ENCODE measurements around the gene VTI1A. TPM values are rescaled to one million over a fixed set of nuclear protein-coding genes. Genes with fewer than 3 reads are reported as not detected.

VTI1A gene
- total and polyA plus RNA-seq, 9 of the 15 experiments (the other 6 are each of a cell fraction or from before 2014, with no cell fraction given): 9.3 to 21.4 (median 16.0) TPM

GRCh38 chr10:112438356-112438755 lies 8.7 kb upstream of the VTI1A start:
- BruUV-seq (replicated peaks): no TSS peak
- ATAC-seq (no peak), DNase-seq (ENCODE audit: extremely low read depth in 1 of 4, low spot score in 3 of 4) (no peak), FAIRE-seq (no peak)
- Histone ChIP-seq H3K36me3 (ENCODE audit: control insufficient read depth, insufficient read depth, low read length) (peaks cover 68% of the 10 kb centered on the region), H3K9ac (ENCODE audit: insufficient read depth in 1 of 2, low read depth in 2 of 2, low read length in 2 of 2) (no peak overlapping the region), H3K27me3 (ENCODE audit: control insufficient read depth in 2 of 2, insufficient read depth in 2 of 2, low read length in 2 of 2) (no peaks in the 10 kb centered on the region), H4K20me1 (replicated peaks; ENCODE audit: control insufficient read depth, insufficient read depth, low read length) (no peaks in the 10 kb centered on the region), H3K79me2 (ENCODE audit: control insufficient read depth, insufficient read depth, low read length) (no peaks in the 10 kb centered on the region), H3K4me2 (ENCODE audit: insufficient read depth, low read length) (no peak overlapping the region), H3K4me1 (replicated peaks in 1 of 2; ENCODE audit: control insufficient read depth in 2 of 2, insufficient read depth in 2 of 2, low read length in 2 of 2) (no peaks in the 10 kb centered on the region), H3K27ac (ENCODE audit: extremely low read depth, low read depth, low read length) (no peak overlapping the region), H2AFZ (ENCODE audit: low read depth, low read length) (no peak overlapping the region), H3K9me1 (ENCODE audit: control insufficient read depth, insufficient read depth, low read length) (no peaks in the 10 kb centered on the region), H3K9me3 (replicated peaks; ENCODE audit: control insufficient read depth, insufficient read depth, low read depth, low read length) (no peaks in the 10 kb centered on the region), H3K4me3 (no peak overlapping the region)
- WGBS (ENCODE audit: insufficient coverage, low coverage, missing lambda C conversion rate): 96% methylated on average over 4 of the region's 4 CpGs
- no peak for TF ChIP-seq FOXJ2 (tag; IDR thresholded peaks at IDR 0.05)
- no peak for TF ChIP-seq ZNF511 (CRISPR knock-in tag; IDR thresholded peaks at IDR 0.05)
- no peak for TF ChIP-seq KLF16 (IDR thresholded peaks at IDR 0.05)
- no peak for TF ChIP-seq HBP1 (CRISPR knock-in tag; IDR thresholded peaks at IDR 0.05)
- TF ChIP-seq SMAD1 (IDR thresholded peaks at IDR 0.05; ENCODE audit: low read depth, low read length, partially characterized antibody): no peak
- no peak for TF ChIP-seq PRMT5 (CRISPR knock-in tag; IDR thresholded peaks at IDR 0.05)
- no peak for TF ChIP-seq PTRF (tag; IDR thresholded peaks at IDR 0.05)
- no peak for TF ChIP-seq MTF1 (CRISPR knock-in tag; IDR thresholded peaks at IDR 0.05; ENCODE audit: borderline replicate concordance)
- no peak for TF ChIP-seq MEIS2 (IDR thresholded peaks at IDR 0.05; ENCODE audit: partially characterized antibody)
- TF ChIP-seq ZBTB26 (CRISPR knock-in tag; IDR thresholded peaks at IDR 0.05): no peak
- no peak for TF ChIP-seq HMG20A (CRISPR knock-in tag; conservative IDR thresholded peaks at IDR 0.05)
- TF ChIP-seq HNRNPLL (IDR thresholded peaks at IDR 0.05; ENCODE audit: low read depth, low read length, poor library complexity, severe bottlenecking): no peak
- TF ChIP-seq ZNF274 (IDR thresholded peaks at IDR 0.05; ENCODE audit: borderline replicate concordance, low read depth, low read length): no peak
- TF ChIP-seq FOXP1 (CRISPR knock-in tag; IDR thresholded peaks at IDR 0.05): no peak
- no peak for TF ChIP-seq ZNF436 (CRISPR knock-in tag; IDR thresholded peaks at IDR 0.05)
- TF ChIP-seq POLR3G (IDR thresholded peaks at IDR 0.05; ENCODE audit: extremely low read depth, insufficient read length, insufficient replicate concordance): no peak
- no peak for TF ChIP-seq RFX7 (CRISPR knock-in tag; IDR thresholded peaks at IDR 0.05)
- TF ChIP-seq NFIC (IDR thresholded peaks at IDR 0.05): no peak
- no peak for TF ChIP-seq NCOA4 (IDR thresholded peaks at IDR 0.05; ENCODE audit: partially characterized antibody)
- ChIA-PET CTCF (ENCODE audit: low intra/inter-chr PET ratio) (no interaction called here), POLR2A (no interaction called here)
- intact Hi-C loops (cut with micrococcal nuclease) (no loop called here), in situ Hi-C loops (cut with MboI) (no loop called here)

Measured in K562 (cell line).